ENCODE results near the gene SRGAP1.
"Not testable (repeated sequence)": the region's sequence is repeated elsewhere in the genome, so short reads cannot be mapped to it uniquely, and the experiment has no call there.

The SRGAP1 gene

DNA sequence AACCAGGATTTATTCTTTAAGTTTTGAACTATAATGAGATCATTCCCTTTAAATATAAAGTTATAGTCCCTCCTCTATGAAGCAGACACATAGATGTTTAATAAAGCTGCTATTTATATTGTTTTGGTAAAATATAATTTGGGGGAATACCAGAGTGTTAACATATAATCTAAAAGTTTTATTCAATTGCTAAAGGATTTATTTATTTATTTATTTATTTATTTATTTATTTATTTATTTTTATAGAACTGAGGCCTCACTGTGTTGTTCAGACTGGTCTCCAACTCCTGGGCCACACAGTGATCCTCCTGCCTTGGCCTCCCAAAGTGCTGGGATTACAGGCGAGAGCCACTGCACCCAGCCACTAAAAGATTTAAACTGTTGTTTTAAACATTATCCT, 278.9 kb downstream of the SRGAP1 start:
- H3K36me3 ChIP-seq (ENCODE audit: insufficient read depth, low read length): peaks cover 25% of the 10 kb centered on the region
- no peak overlapping the region for H3K4me3 ChIP-seq (ENCODE audit: low read length)
- no peaks in the 10 kb centered on the region for H3K27me3 ChIP-seq (ENCODE audit: control insufficient read depth, insufficient read depth, low read length)
- H3K4me1 ChIP-seq (ENCODE audit: control insufficient read depth, insufficient read depth, low read length): no peaks in the 10 kb centered on the region
- no peak overlapping the region for H3K4me2 ChIP-seq (ENCODE audit: low read length)
- no peak overlapping the region for H3K9ac ChIP-seq (ENCODE audit: low read depth, low read length)
- no peaks in the 10 kb centered on the region for H3K9me3 ChIP-seq (replicated peaks; ENCODE audit: low read length)

DNA sequence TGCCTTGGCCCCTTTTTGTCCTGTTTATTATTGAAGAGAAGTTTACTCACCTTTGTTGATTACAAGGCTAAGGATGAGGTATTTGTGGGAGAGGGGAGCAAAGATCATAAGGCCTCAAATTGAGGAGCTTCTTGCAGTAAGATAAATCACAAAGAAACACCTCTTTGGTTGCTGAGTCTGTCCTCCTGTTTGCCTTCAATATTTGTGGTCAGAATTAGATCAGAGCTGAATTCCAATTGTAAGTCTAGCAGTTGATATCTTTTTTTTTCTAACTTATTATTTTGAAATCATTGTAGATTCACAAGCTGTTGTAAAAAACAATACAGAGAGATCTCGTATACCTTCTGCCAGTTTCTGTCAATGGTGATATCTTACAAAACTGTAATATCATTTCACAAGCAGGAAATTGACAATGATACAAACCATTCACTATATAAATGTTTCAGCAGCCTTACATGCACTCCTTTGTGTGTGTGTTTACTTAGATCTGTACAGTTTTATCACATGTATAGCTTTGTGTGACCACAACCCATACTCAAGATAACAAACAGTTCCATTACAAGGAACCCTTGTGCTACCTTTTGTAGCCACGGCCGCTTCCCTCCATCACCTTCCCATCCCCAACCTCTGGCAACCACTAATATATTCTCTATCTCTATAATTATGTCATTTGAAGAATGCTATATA, 280.2 kb downstream of the SRGAP1 start:
- no peaks in the 10 kb centered on the region for H3K4me1 ChIP-seq (ENCODE audit: control insufficient read depth, insufficient read depth, low read length)
- no peaks in the 10 kb centered on the region for H3K27me3 ChIP-seq (ENCODE audit: control insufficient read depth, insufficient read depth, low read length)
- no peak overlapping the region for H3K4me3 ChIP-seq (ENCODE audit: low read length)
- no peak overlapping the region for H3K9ac ChIP-seq (ENCODE audit: low read depth, low read length)
- H3K9me3 ChIP-seq (replicated peaks; ENCODE audit: low read length): no peaks in the 10 kb centered on the region
- H3K36me3 ChIP-seq (ENCODE audit: insufficient read depth, low read length): peaks cover 28% of the 10 kb centered on the region
- no peak overlapping the region for H3K4me2 ChIP-seq (ENCODE audit: low read length)

DNA sequence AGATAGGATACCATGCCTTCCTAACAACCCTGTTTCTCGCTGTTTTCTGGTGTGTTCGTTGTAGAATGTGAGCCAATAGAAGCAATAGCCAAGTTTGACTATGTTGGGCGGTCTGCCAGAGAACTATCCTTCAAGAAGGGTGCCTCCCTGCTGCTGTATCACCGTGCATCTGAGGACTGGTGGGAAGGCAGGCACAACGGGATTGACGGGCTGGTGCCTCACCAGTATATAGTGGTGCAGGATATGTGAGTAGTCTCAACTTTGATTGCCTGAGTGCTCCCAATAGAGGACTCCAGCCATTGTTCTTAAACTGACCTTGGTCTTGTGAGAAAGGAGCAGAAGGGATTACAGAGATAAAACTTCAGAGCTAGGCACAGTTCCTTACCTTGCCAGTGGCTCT, 281.4 kb downstream of the SRGAP1 start:
- Histone ChIP-seq H3K9ac (ENCODE audit: low read depth, low read length) (no peak overlapping the region), H3K4me2 (ENCODE audit: low read length) (no peak overlapping the region), H3K9me3 (replicated peaks; ENCODE audit: low read length) (no peaks in the 10 kb centered on the region), H3K27me3 (ENCODE audit: control insufficient read depth, insufficient read depth, low read length) (no peaks in the 10 kb centered on the region), H3K4me3 (ENCODE audit: low read length) (no peak overlapping the region), H3K4me1 (ENCODE audit: control insufficient read depth, insufficient read depth, low read length) (no peaks in the 10 kb centered on the region), H3K36me3 (ENCODE audit: insufficient read depth, low read length) (peaks cover 40% of the 10 kb centered on the region)

DNA sequence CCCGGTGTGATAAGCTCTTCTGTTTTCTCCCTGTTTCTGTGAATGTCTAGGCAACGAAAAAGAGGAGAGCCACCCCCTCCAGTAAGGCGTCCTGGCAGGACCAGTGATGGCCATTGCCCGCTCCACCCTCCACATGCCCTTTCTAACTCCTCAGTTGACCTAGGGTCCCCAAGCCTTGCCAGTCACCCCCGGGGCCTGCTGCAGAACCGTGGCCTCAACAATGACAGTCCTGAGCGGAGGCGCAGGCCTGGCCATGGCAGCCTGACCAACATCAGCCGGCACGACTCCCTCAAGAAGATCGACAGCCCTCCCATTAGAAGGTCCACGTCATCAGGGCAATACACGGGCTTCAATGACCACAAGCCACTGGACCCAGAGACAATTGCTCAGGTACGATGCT, 283.3 kb downstream of the SRGAP1 start:
- Histone ChIP-seq H3K9ac (ENCODE audit: low read depth, low read length) (no peak overlapping the region), H3K4me3 (ENCODE audit: low read length) (no peak overlapping the region), H3K4me1 (ENCODE audit: control insufficient read depth, insufficient read depth, low read length) (no peaks in the 10 kb centered on the region), H3K27me3 (ENCODE audit: control insufficient read depth, insufficient read depth, low read length) (no peaks in the 10 kb centered on the region), H3K9me3 (replicated peaks; ENCODE audit: low read length) (no peaks in the 10 kb centered on the region), H3K4me2 (ENCODE audit: low read length) (no peak overlapping the region), H3K36me3 (ENCODE audit: insufficient read depth, low read length) (peaks cover 37% of the 10 kb centered on the region)

DNA sequence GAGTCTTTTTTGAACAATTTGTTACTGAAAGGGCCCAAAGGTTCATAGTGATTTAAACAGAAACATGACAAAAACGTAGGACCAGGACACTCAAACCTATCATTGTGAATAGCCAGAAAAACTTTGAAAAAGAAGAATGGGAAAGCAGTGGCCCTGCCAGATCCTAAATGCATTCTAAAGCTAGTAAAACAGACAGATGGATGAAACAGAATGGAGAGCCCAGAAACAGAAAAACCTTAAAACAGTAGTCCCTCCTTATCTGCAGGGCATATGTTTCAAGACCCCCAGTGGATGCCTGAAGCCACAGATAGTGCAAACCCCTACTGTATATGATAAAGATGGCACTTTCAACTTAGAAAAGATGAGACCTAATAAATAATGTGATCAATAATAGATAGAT, 283.9 kb downstream of the SRGAP1 start:
- Histone ChIP-seq H3K9me3 (replicated peaks; ENCODE audit: low read length) (peaks cover 2% of the 10 kb centered on the region), H3K27me3 (ENCODE audit: control insufficient read depth, insufficient read depth, low read length) (no peaks in the 10 kb centered on the region), H3K4me1 (ENCODE audit: control insufficient read depth, insufficient read depth, low read length) (no peaks in the 10 kb centered on the region), H3K4me3 (ENCODE audit: low read length) (no peak overlapping the region), H3K4me2 (ENCODE audit: low read length) (no peak overlapping the region), H3K9ac (ENCODE audit: low read depth, low read length) (no peak overlapping the region), H3K36me3 (ENCODE audit: insufficient read depth, low read length) (peaks cover 42% of the 10 kb centered on the region)

DNA sequence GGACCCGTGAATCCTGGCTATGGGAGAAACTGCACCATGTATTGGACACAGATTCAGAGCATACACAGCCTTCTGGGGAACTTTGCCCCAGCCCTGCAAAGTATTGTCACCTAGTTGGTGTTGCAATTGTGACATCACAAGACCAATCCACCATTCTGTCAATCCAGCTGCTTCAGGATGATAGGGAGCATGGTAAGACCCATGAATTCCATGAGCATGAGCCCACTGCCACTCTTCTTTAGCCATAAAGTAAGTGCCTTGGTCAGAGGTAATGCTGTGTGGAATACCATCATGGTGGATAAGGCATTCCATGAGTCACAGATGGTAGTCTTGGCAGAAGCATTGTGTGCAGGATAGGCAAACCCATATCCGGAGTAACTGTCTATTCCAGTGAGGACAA, 286.0 kb downstream of the SRGAP1 start:
- H3K9me3 ChIP-seq (replicated peaks; ENCODE audit: low read length); H3K9ac ChIP-seq (ENCODE audit: low read depth, low read length); H3K4me1 ChIP-seq (ENCODE audit: control insufficient read depth, insufficient read depth, low read length); H3K4me2 ChIP-seq (ENCODE audit: low read length); H3K4me3 ChIP-seq (ENCODE audit: low read length); H3K27me3 ChIP-seq (ENCODE audit: control insufficient read depth, insufficient read depth, low read length): not testable (repeated sequence)
- peaks cover 51% of the 10 kb centered on the region for H3K36me3 ChIP-seq (ENCODE audit: insufficient read depth, low read length)

DNA sequence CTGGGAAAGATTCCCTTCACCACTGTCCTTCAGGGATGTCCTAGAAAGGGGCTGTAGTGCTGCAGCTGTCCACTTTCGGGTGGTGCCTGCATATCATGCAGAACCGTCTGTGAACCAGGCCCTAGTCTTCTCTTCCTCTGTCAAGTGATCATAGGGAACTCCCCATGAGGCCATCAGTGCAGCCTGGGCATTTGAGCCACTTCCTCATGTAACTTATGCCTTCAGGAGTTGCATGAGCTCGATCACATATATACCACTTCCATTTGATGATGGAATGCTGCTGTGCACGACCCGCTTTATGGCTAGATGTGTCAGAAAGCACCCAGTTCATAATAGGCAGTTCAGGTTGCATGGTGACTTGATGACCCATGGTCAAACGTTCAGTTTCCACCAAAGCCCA, 287.0 kb downstream of the SRGAP1 start:
- not testable (repeated sequence) for H3K4me2 ChIP-seq (ENCODE audit: low read length); H3K4me1 ChIP-seq (ENCODE audit: control insufficient read depth, insufficient read depth, low read length); H3K9me3 ChIP-seq (replicated peaks; ENCODE audit: low read length); H3K4me3 ChIP-seq (ENCODE audit: low read length); H3K9ac ChIP-seq (ENCODE audit: low read depth, low read length); H3K27me3 ChIP-seq (ENCODE audit: control insufficient read depth, insufficient read depth, low read length)
- peaks cover 59% of the 10 kb centered on the region for H3K36me3 ChIP-seq (ENCODE audit: insufficient read depth, low read length)

DNA sequence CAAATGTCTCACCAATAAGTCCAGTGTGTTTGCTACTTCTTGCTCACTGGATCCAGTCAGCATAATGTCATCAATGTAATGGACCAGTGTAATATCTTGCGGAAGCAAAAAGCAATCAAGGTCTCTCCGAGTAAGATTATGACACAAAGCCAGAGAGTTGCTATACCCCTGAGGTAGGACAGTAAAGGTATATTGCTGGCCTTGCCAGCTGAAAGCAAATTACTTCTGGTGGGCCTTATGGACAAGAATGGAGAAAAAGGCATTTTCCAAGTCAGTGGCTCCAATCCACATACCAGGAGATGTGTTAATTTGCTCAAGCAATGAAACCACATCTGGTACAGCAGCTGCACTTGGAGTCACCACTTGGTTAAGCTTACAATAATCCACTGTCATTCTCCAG, 288.2 kb downstream of the SRGAP1 start:
- H3K27me3 ChIP-seq (ENCODE audit: control insufficient read depth, insufficient read depth, low read length); H3K9me3 ChIP-seq (replicated peaks; ENCODE audit: low read length); H3K9ac ChIP-seq (ENCODE audit: low read depth, low read length); H3K4me2 ChIP-seq (ENCODE audit: low read length); H3K4me3 ChIP-seq (ENCODE audit: low read length): not testable (repeated sequence)
- Histone ChIP-seq H3K4me1 (ENCODE audit: control insufficient read depth, insufficient read depth, low read length) (peaks cover 17% of the 10 kb centered on the region), H3K36me3 (ENCODE audit: insufficient read depth, low read length) (peaks cover 51% of the 10 kb centered on the region)

DNA sequence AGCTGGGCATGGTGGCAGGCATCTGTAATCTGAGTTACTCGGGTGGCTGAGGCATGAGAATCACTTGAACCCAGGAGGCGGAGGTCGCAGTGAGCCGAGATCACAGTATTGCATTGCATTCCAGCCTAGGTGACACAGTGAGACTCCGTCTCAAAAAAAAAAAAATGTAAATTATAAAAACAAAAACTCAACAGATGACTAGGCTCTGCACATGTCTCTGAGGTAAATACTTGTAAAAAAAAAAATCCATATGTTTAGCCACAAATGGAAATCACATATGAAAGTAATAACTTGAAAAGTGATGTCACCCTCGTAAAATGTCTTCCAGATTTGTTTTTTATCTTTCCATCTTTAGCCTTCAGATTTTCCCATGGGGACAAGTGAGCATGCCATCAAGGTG, 292.6 kb downstream of the SRGAP1 start:
- peaks cover 8% of the 10 kb centered on the region for H3K9me3 ChIP-seq (replicated peaks; ENCODE audit: low read length)
- no peak overlapping the region for H3K4me2 ChIP-seq (ENCODE audit: low read length)
- no peak overlapping the region for H3K4me3 ChIP-seq (ENCODE audit: low read length)
- peaks cover 26% of the 10 kb centered on the region for H3K36me3 ChIP-seq (ENCODE audit: insufficient read depth, low read length)
- no peaks in the 10 kb centered on the region for H3K27me3 ChIP-seq (ENCODE audit: control insufficient read depth, insufficient read depth, low read length)
- H3K4me1 ChIP-seq (ENCODE audit: control insufficient read depth, insufficient read depth, low read length): peaks cover 17% of the 10 kb centered on the region
- H3K9ac ChIP-seq (ENCODE audit: low read depth, low read length): no peak overlapping the region

DNA sequence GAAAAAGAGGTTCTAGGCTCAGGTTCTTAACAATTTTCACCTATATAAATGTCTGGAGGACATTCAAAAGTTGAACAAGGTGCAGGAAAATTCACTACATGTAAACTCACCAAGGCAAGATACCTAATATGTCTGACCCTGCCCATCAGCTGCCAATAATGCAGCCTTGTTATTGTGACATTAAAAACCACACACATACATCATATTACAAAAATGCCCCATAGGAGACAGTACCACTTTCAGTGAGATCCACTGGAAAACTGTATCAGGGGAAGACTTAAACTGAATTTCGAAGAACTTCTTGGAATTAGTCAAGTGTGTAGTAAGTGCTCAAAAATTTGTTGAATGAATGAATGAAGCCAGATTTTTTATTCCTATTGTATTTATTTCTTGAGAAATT, 294.5 kb downstream of the SRGAP1 start:
- Histone ChIP-seq H3K36me3 (ENCODE audit: insufficient read depth, low read length) (peaks cover 33% of the 10 kb centered on the region), H3K27me3 (ENCODE audit: control insufficient read depth, insufficient read depth, low read length) (no peaks in the 10 kb centered on the region), H3K4me1 (ENCODE audit: control insufficient read depth, insufficient read depth, low read length) (peaks cover 17% of the 10 kb centered on the region), H3K4me2 (ENCODE audit: low read length) (no peak overlapping the region), H3K9ac (ENCODE audit: low read depth, low read length) (no peak overlapping the region), H3K4me3 (ENCODE audit: low read length) (no peak overlapping the region), H3K9me3 (replicated peaks; ENCODE audit: low read length) (peaks cover under 1% of the 10 kb centered on the region)

DNA sequence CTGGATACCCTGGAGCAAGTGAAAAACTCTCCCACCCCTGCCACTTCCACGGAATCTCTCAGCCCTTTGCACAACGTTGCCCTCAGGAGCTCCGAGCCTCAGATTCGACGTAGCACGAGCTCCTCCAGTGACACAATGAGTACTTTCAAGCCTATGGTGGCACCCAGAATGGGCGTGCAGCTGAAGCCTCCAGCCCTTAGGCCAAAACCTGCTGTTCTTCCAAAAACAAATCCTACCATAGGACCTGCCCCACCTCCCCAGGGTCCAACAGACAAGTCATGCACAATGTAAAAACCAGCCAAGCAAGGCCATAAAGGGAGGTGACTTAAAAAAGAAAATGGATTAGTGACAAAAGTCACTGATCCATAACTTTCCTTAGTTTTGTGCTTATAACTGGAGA, 297.9 kb downstream of the SRGAP1 start:
- Histone ChIP-seq H3K9me3 (replicated peaks; ENCODE audit: low read length) (no peaks in the 10 kb centered on the region), H3K36me3 (ENCODE audit: insufficient read depth, low read length) (peaks cover 37% of the 10 kb centered on the region), H3K4me3 (ENCODE audit: low read length) (no peak overlapping the region), H3K9ac (ENCODE audit: low read depth, low read length) (no peak overlapping the region), H3K4me1 (ENCODE audit: control insufficient read depth, insufficient read depth, low read length) (peaks cover 3% of the 10 kb centered on the region), H3K27me3 (ENCODE audit: control insufficient read depth, insufficient read depth, low read length) (no peaks in the 10 kb centered on the region), H3K4me2 (ENCODE audit: low read length) (no peak overlapping the region)

DNA sequence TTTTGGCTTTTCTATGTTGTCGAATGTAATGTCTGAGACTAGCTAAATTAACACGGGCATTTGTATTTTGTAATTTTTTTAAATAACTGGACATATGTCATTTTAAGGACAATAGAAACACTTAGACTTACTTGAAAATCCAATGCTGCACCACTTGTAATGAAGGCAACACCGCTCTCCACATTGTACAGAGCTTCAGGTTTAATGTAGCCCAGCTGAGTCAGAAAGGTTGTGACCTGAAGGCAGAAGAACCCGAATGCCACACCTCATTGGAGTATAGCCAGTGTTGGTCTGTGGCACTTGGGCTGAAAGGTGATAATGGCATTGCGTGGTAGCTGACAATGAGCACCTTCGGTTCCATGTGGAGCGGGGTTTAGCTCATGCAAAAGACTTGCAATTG, 298.3 kb downstream of the SRGAP1 start:
- no peak overlapping the region for H3K4me2 ChIP-seq (ENCODE audit: low read length)
- no peak overlapping the region for H3K4me3 ChIP-seq (ENCODE audit: low read length)
- no peaks in the 10 kb centered on the region for H3K9me3 ChIP-seq (replicated peaks; ENCODE audit: low read length)
- H3K4me1 ChIP-seq (ENCODE audit: control insufficient read depth, insufficient read depth, low read length): no peaks in the 10 kb centered on the region
- no peaks in the 10 kb centered on the region for H3K27me3 ChIP-seq (ENCODE audit: control insufficient read depth, insufficient read depth, low read length)
- no peak overlapping the region for H3K9ac ChIP-seq (ENCODE audit: low read depth, low read length)
- peaks cover 37% of the 10 kb centered on the region for H3K36me3 ChIP-seq (ENCODE audit: insufficient read depth, low read length)

Measured in skeletal muscle satellite cell (primary cell).